Panc1 (cell line): ENCODE data around the gene TMEM51. TPM values are rescaled to one million over a fixed set of nuclear protein-coding genes. Genes with fewer than 3 reads are reported as not detected.

ENCODE experiments used
- ATAC-seq: fragments of 200-7000 bp; cut with Tn5 transposase; 2 replicates; pipeline ENCODE4 v1.9.1; 2020; ENCODE audit warnings: mild to moderate bottlenecking, moderate library complexity
- BruUV-seq: library from RNA; stranded (reverse); fragments of 400-500 nt; replicated peaks from 2 replicates; lab custom pipeline; 2021; lab: Mats Ljungman, UMichigan
- CTCF ChIA-PET: fragments of 300-600 bp; sonication (Branson Sonifier 250); formaldehyde crosslinking; loops from one replicate; lab custom pipeline; 2022; ENCODE audit warnings: antibody characterized with exemption; lab: Charles Lee
- POLR2A ChIA-PET: fragments of 300-600 bp; sonication (Branson Sonifier 250); formaldehyde crosslinking; loops from one replicate; lab custom pipeline; 2022; ENCODE audit warnings: antibody characterized with exemption; lab: Charles Lee
- DNase-seq: peaks from one replicate; pipeline ENCODE4 v3.0.0-alpha.2; 2010; ENCODE audit warnings: low read depth, low spot score
- H3K27ac ChIP-seq: 2 replicates; pipeline ENCODE4 v1.5.1; 2011; ENCODE audit warnings: mild to moderate bottlenecking, low read length, inconsistent platforms
- H3K27me3 ChIP-seq: fragments of 200-500 bp; sonication (Bioruptor generic); 2 replicates; pipeline ENCODE4 v1.6.0; 2014; ENCODE audit warnings: low read length, inconsistent platforms; ENCODE audit not compliant: control insufficient read depth, insufficient read depth
- H3K36me3 ChIP-seq: fragments of 200-500 bp; sonication (Bioruptor generic); 2 replicates; pipeline ENCODE4 v1.5.1; 2014; ENCODE audit warnings: inconsistent platforms, mild to moderate bottlenecking, low read length, moderate library complexity; ENCODE audit not compliant: control insufficient read depth, insufficient read depth
- H3K4me1 ChIP-seq: 2 replicates; pipeline ENCODE4 v1.5.1; 2011; ENCODE audit warnings: inconsistent platforms, mild to moderate bottlenecking, low read length, moderate library complexity; ENCODE audit not compliant: control insufficient read depth, insufficient read depth
- H3K4me3 ChIP-seq, 2 experiments: 2 replicates each; pipeline ENCODE4 v1.5.1; 2011 to 2012; ENCODE audit warnings: low read depth in 2 of 2, low read length in 2 of 2, mild to moderate bottlenecking in 2 of 2, inconsistent platforms in 1 of 2, moderate library complexity in 1 of 2
- H3K9me3 ChIP-seq: fragments of 200-500 bp; sonication (Bioruptor generic); 2 replicates; pipeline ENCODE4 v1.5.1; 2014; ENCODE audit warnings: low read depth, mild to moderate bottlenecking, inconsistent platforms, low read length, moderate library complexity; ENCODE audit not compliant: control insufficient read depth, insufficient read depth
- POLR2AphosphoS5 ChIP-seq: IDR thresholded peaks from 2 replicates; pipeline ENCODE4 v1.6.1; 2012; ENCODE audit warnings: mild to moderate bottlenecking, low read depth, low read length, moderate library complexity
- REST ChIP-seq, 2 experiments: IDR thresholded peaks; 2 replicates each; pipeline ENCODE4 v1.6.1; 2011 to 2012; ENCODE audit warnings: low read depth in 2 of 2, control low read depth in 1 of 2, low read length in 1 of 2, mild to moderate bottlenecking in 1 of 2, moderate library complexity in 1 of 2; ENCODE audit not compliant: insufficient read depth in 1 of 2
- SIN3A ChIP-seq: IDR thresholded peaks from 2 replicates; pipeline ENCODE4 v1.6.1; 2012; ENCODE audit warnings: low read depth, mild to moderate bottlenecking, low read length, moderate library complexity, borderline replicate concordance; ENCODE audit not compliant: insufficient read depth
- TCF7L2 ChIP-seq: IDR thresholded peaks from 2 replicates; pipeline ENCODE4 v1.6.1; 2011; ENCODE audit warnings: mild to moderate bottlenecking, low read depth, low read length, inconsistent platforms
- in situ Hi-C: cut with HindIII; loops from 2 replicates; pipeline ENCODE4 v1.10.0; 2016; ENCODE audit warnings: low sequenced_read_pairs, low pct_unique_long_range_greater_than_20kb
- intact Hi-C: fragments of 100-400 bp; cut with micrococcal nuclease; formaldehyde crosslinking; loops from one replicate; pipeline ENCODE4 v1.10.0; 2022; ENCODE audit not compliant: unreplicated experiment
- total RNA-seq: library from RNA; stranded (reverse); gene quantifications from one replicate; pipeline ENCODE4 v1.2.1, GENCODE V29; 2021; ENCODE audit not compliant: unreplicated experiment
- TF ChIP-seq, protein P1 (sequence below): fragments of 450-650 bp; IDR thresholded peaks from 2 replicates; pipeline ENCODE4 v1.5.1; 2017; ENCODE audit warnings: mild to moderate bottlenecking

Gene TMEM51
- total RNA-seq, 1 experiment from 2014 or later = 25.8 TPM

DNA sequence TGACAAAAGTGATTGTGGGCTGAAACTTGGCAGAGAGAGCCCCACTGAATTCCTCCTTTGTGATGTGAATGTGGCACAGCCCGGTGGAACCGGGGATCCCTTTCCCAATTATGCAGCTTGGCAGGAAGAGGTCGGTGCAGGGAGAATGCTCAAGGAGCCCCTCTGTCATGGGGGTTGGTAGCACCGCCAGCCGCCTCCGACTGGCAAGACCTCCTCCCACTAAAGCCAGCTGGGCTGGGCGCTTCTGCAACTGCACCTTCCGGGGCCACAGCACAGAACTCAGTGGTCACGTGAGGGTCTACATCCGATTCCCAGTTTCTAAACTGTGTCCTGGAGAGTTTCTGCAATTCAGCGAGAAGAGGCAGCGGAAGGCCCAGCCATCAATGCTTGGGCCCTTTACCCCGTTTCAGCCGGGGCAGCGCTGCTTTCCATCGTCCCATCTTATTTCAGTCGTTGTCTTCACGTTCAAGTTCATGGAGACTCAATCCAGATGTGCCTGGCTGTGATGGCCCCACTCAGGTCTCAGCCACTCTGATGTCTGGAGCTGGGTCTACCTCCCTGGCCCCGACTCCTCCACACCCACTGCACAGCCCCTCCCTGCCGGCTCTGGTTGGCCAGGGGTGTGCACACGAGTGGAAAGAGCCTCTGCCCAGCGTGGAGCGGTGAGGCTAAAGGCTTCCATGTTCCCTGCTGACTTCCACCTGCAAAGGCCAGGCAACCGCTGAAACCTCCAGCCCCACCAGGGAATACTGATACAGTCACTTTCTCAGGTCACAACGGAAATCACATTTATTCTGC is 53.7 kb downstream of the TMEM51 start:
- Histone ChIP-seq H3K4me3 (no peak overlapping the region), H3K4me1 (peaks cover 8% of the 10 kb centered on the region), H3K27ac (no peak overlapping the region), H3K27me3 (no peaks in the 10 kb centered on the region), H3K36me3 (no peaks in the 10 kb centered on the region), H3K9me3 (no peaks in the 10 kb centered on the region)
- no peak for ATAC-seq
- no peak for TF ChIP-seq POLR2AphosphoS5
- TF ChIP-seq TCF7L2 = no peak
- no peak for TF ChIP-seq SIN3A
- TF ChIP-seq, protein P1, sequence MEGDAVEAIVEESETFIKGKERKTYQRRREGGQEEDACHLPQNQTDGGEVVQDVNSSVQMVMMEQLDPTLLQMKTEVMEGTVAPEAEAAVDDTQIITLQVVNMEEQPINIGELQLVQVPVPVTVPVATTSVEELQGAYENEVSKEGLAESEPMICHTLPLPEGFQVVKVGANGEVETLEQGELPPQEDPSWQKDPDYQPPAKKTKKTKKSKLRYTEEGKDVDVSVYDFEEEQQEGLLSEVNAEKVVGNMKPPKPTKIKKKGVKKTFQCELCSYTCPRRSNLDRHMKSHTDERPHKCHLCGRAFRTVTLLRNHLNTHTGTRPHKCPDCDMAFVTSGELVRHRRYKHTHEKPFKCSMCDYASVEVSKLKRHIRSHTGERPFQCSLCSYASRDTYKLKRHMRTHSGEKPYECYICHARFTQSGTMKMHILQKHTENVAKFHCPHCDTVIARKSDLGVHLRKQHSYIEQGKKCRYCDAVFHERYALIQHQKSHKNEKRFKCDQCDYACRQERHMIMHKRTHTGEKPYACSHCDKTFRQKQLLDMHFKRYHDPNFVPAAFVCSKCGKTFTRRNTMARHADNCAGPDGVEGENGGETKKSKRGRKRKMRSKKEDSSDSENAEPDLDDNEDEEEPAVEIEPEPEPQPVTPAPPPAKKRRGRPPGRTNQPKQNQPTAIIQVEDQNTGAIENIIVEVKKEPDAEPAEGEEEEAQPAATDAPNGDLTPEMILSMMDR = no peak
- TF ChIP-seq REST (IDR thresholded peaks at IDR 0.05; ENCODE audit: insufficient read depth in 1 of 2, low read depth in 2 of 2, low read length in 1 of 2) = no peak
- intact Hi-C loops (no loop called here), in situ Hi-C loops (no loop called here)
- POLR2A ChIA-PET = no interaction called here
- DNase-seq = no peak
- CTCF ChIA-PET = no interaction called here
- no TSS peak for BruUV-seq

DNA sequence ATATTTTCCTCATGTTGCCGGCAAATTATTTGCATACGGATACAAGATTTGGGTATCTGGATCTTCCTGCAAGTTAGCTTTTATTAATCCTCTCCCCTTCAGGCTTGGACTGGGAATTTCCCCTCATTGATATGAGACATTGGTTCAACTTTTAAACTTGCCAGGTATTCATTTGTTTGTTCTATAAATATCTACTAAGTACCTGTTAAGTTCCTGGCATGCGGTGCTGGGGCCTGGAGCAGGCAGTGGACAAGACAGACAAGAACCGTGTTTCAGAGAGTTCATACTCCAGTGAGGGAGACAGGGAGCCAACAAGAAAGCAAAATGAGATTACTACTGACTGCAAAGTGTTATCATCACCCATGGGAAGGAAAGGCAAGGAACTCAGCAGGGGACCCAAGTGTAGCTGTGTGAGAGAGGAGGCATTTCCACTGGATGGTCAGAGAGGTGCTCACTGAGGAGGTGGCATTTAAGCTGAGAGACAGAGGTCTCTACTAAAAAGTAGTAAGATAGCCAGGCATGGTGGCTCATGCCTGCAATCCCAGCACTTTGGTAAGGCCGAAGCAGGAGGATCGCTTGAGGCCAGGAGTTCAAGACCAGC is 54.4 kb downstream of the TMEM51 start:
- in situ Hi-C loops (no loop called here), intact Hi-C loops (no loop called here)
- H3K4me3 ChIP-seq = no peak overlapping the region
- CTCF ChIA-PET = no interaction called here
- no peak for TF ChIP-seq POLR2AphosphoS5
- no peak for TF ChIP-seq TCF7L2
- TF ChIP-seq SIN3A = no peak
- no peak for TF ChIP-seq REST (IDR thresholded peaks at IDR 0.05; ENCODE audit: insufficient read depth in 1 of 2, low read depth in 2 of 2, low read length in 1 of 2)
- TF ChIP-seq, protein P1 = no peak
- ATAC-seq (no peak), DNase-seq (no peak)
- BruUV-seq = no TSS peak
- POLR2A ChIA-PET = no interaction called here
- peaks cover 8% of the 10 kb centered on the region for H3K4me1 ChIP-seq
- H3K27me3 ChIP-seq = no peaks in the 10 kb centered on the region
- H3K36me3 ChIP-seq = no peaks in the 10 kb centered on the region
- H3K27ac ChIP-seq = no peak overlapping the region
- H3K9me3 ChIP-seq = no peaks in the 10 kb centered on the region
